OCI-LY7 (cell line): ENCODE measurements around the gene ESYT2.

Experiments
- CTCF ChIP-seq: fragments of 200-600 bp; sonication (generic); conservative IDR thresholded peaks from 2 replicates; pipeline ENCODE4 v1.5.1; 2014; ENCODE audit warnings: mild to moderate bottlenecking, antibody characterized with exemption, low read length, moderate library complexity, mixed read lengths
- EZH2phosphoT487 ChIP-seq: fragments of 200-600 bp; sonication (generic); IDR thresholded peaks from 2 replicates; pipeline ENCODE4 v1.6.1; 2018; ENCODE audit warnings: low read depth, borderline replicate concordance, mild to moderate bottlenecking, mixed run types, antibody characterized with exemption, low read length, moderate library complexity, mixed read lengths

DNA sequence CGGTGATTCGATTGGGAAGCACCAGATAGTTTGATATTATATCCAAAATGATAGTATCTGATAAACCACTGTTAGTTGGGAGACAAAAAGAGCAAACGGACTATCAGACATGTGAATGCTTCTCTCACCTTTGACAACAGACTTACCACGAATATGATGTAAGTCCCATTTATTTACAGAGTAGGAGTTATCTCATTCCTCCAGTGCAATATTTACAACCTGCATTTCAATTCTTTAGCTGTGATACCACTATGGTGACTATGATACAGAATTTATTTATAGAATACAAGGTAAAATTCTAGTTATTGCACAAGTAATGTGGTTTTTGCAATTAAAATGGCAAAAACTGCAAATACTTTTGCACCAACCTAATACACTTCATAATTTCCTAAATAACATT lies 61.6 kb downstream of the ESYT2 start:
- TF ChIP-seq CTCF: no peak
- no peak for TF ChIP-seq EZH2phosphoT487
